ENCODE data around the gene DSC2. TPM values are rescaled to one million over a fixed set of nuclear protein-coding genes. Genes with fewer than 3 reads are reported as not detected.

The DSC2 gene
- polyA plus RNA-seq, 10 donors, result 3.8 to 13.9 (median 7.4) TPM

GRCh38 chr18:31099450-31100230 lies 2.6 kb downstream of the DSC2 start:
- no peak for DNase-seq

- no peak for DNase-seq
Observed at GRCh38 chr18:31098878-31099277, 3.3 kb downstream of the DSC2 start.

GRCh38 chr18:31097666-31098065 lies 4.6 kb downstream of the DSC2 start:
- no peak for DNase-seq

- DNase-seq, result no peak
Observed at GRCh38 chr18:31093880-31094279, 8.3 kb downstream of the DSC2 start.

GRCh38 chr18:31093294-31093693 lies 8.9 kb downstream of the DSC2 start:
- no peak for DNase-seq

GRCh38 chr18:31091350-31091749 lies 10.9 kb downstream of the DSC2 start:
- DNase-seq, result no peak

GRCh38 chr18:31088532-31088931 lies 13.7 kb downstream of the DSC2 start:
- DNase-seq, result no peak

GRCh38 chr18:31079973-31080372 lies 22.2 kb downstream of the DSC2 start:
- DNase-seq, result no peak

- DNase-seq, result no peak
Observed at GRCh38 chr18:31077878-31078277, 24.3 kb downstream of the DSC2 start.

GRCh38 chr18:31072175-31072574 lies 30.0 kb downstream of the DSC2 start:
- DNase-seq, result no peak

GRCh38 chr18:31070206-31070605 lies 32.0 kb downstream of the DSC2 start:
- DNase-seq, result no peak

- no peak for DNase-seq
Observed at GRCh38 chr18:31066266-31066665, 36.0 kb downstream of the DSC2 start.

- no peak for DNase-seq
Observed at GRCh38 chr18:31065036-31065773, 37.0 kb downstream of the DSC2 start.

- no peak for DNase-seq
Observed at GRCh38 chr18:31064130-31064529, 38.1 kb downstream of the DSC2 start.

GRCh38 chr18:31061945-31062344 lies 40.3 kb downstream of the DSC2 start:
- no peak for DNase-seq

GRCh38 chr18:31058897-31059296 lies 43.3 kb downstream of the DSC2 start:
- DNase-seq, result no peak

GRCh38 chr18:31057917-31058316 lies 44.3 kb downstream of the DSC2 start:
- no peak for DNase-seq

- DNase-seq, result peak in 1 of 3 donors; percentile 52
Observed at GRCh38 chr18:31057051-31057450, 45.2 kb downstream of the DSC2 start.

- no peak for DNase-seq
Observed at GRCh38 chr18:31056296-31056695, 45.9 kb downstream of the DSC2 start.

GRCh38 chr18:31050635-31051034 lies 51.6 kb downstream of the DSC2 start:
- no peak for DNase-seq

- no peak for DNase-seq
Observed at GRCh38 chr18:31049189-31049588, 53.0 kb downstream of the DSC2 start.

- peak in 1 of 3 donors; percentile 48 for DNase-seq
Observed at GRCh38 chr18:31048216-31048615, 54.0 kb downstream of the DSC2 start.

GRCh38 chr18:31046916-31047315 lies 55.3 kb downstream of the DSC2 start:
- DNase-seq, result no peak
